IPS-18c (cell line): ENCODE data around the gene DSP.
A peak's percentile ranks its signal among the peaks of the same experiment; 100 is the strongest.

Source experiments
- H3K4me3 ChIP-seq: 2 replicates; pipeline ENCODE4 v1.7.0; 2013; ENCODE audit warnings: low read depth, mild to moderate bottlenecking, low read length, moderate library complexity; ENCODE audit not compliant: insufficient read depth
- H3K9me3 ChIP-seq: one replicate; pipeline ENCODE4 v1.6.1; 2013; ENCODE audit warnings: mild to moderate bottlenecking, low read length, moderate library complexity; ENCODE audit not compliant: control insufficient read depth, insufficient read depth

Gene DSP

GRCh38 chr6:7541175-7542064 is at the start of gene DSP:
Gene DSP (plus strand): TSS chr6:7541671. CDS start chr6:7541916, 245 bp downstream.
- H3K4me3 ChIP-seq = peak within 1 kb of the TSS; percentile 82
- H3K9me3 ChIP-seq = no peaks in the 10 kb centered on the region

GRCh38 chr6:7493866-7494265 is 47.6 kb upstream of the DSP start:
- Histone ChIP-seq H3K4me3 (no peak overlapping the region), H3K9me3 (no peaks in the 10 kb centered on the region)

- H3K9me3 ChIP-seq = no peaks in the 10 kb centered on the region
- H3K4me3 ChIP-seq = no peak overlapping the region
These were observed 46.8 kb upstream of the DSP start for GRCh38 chr6:7494638-7495037.

- H3K9me3 ChIP-seq = no peaks in the 10 kb centered on the region
- no peak overlapping the region for H3K4me3 ChIP-seq
These were observed 45.1 kb upstream of the DSP start for GRCh38 chr6:7496266-7496875.

- H3K4me3 ChIP-seq = no peak overlapping the region
- H3K9me3 ChIP-seq = no peaks in the 10 kb centered on the region
These were observed 40.7 kb upstream of the DSP start for GRCh38 chr6:7500752-7501282.

- no peaks in the 10 kb centered on the region for H3K9me3 ChIP-seq
- no peak overlapping the region for H3K4me3 ChIP-seq
These were observed 38.7 kb upstream of the DSP start for GRCh38 chr6:7502743-7503142.

- H3K4me3 ChIP-seq = no peak overlapping the region
- no peaks in the 10 kb centered on the region for H3K9me3 ChIP-seq
These were observed 37.4 kb upstream of the DSP start for GRCh38 chr6:7504041-7504440.

- H3K4me3 ChIP-seq = no peak overlapping the region
These were observed 36.2 kb upstream of the DSP start for GRCh38 chr6:7505189-7505699.

GRCh38 chr6:7507600-7507999 is 33.9 kb upstream of the DSP start:
- Histone ChIP-seq H3K4me3 (no peak overlapping the region), H3K9me3 (no peaks in the 10 kb centered on the region)

More at GRCh38 chr6:7505189-7505699, 36.2 kb upstream of the DSP start:
- H3K9me3 ChIP-seq = no peaks in the 10 kb centered on the region

GRCh38 chr6:7512320-7512719 is 29.2 kb upstream of the DSP start:
- Histone ChIP-seq H3K4me3 (no peak overlapping the region), H3K9me3 (no peaks in the 10 kb centered on the region)

- H3K4me3 ChIP-seq = no peak overlapping the region
- H3K9me3 ChIP-seq = no peaks in the 10 kb centered on the region
These were observed 27.9 kb upstream of the DSP start for GRCh38 chr6:7513529-7513928.

- no peaks in the 10 kb centered on the region for H3K9me3 ChIP-seq
- no peak overlapping the region for H3K4me3 ChIP-seq
These were observed 26.1 kb upstream of the DSP start for GRCh38 chr6:7515363-7515762.

GRCh38 chr6:7518877-7519276 is 22.6 kb upstream of the DSP start:
- Histone ChIP-seq H3K9me3 (no peaks in the 10 kb centered on the region), H3K4me3 (no peak overlapping the region)

- Histone ChIP-seq H3K9me3 (no peaks in the 10 kb centered on the region), H3K4me3 (no peak overlapping the region)
These were observed 18.6 kb upstream of the DSP start for GRCh38 chr6:7522873-7523272.

- H3K9me3 ChIP-seq = no peaks in the 10 kb centered on the region
These were observed 17.5 kb upstream of the DSP start for GRCh38 chr6:7523922-7524321.

GRCh38 chr6:7526755-7527154 is 14.7 kb upstream of the DSP start:
- no peaks in the 10 kb centered on the region for H3K9me3 ChIP-seq
- no peak overlapping the region for H3K4me3 ChIP-seq

More at GRCh38 chr6:7523922-7524321, 17.5 kb upstream of the DSP start:
- H3K4me3 ChIP-seq = no peak overlapping the region

GRCh38 chr6:7528565-7528964 is 12.9 kb upstream of the DSP start:
- Histone ChIP-seq H3K4me3 (no peak overlapping the region), H3K9me3 (no peaks in the 10 kb centered on the region)

GRCh38 chr6:7529141-7529540 is 12.3 kb upstream of the DSP start:
- no peaks in the 10 kb centered on the region for H3K9me3 ChIP-seq
- H3K4me3 ChIP-seq = no peak overlapping the region
